Right lobe of liver (tissue), 6 donors: ENCODE results near the gene ILF3. TPM values are rescaled to one million over a fixed set of nuclear protein-coding genes. Genes with fewer than 3 reads are reported as not detected.

Source experiments
- ATAC-seq, 4 donors: fragments of 200-7000 bp; cut with Tn5 transposase; one replicate each; pipeline ENCODE4 v1.9.1; 2020; ENCODE audit warnings: mild to moderate bottlenecking in 4 of 4, moderate library complexity in 4 of 4
- DNase-seq, 3 donors: peaks; one replicate each; pipeline ENCODE4 v3.0.0-alpha.2; 2020
- H3K27ac ChIP-seq, 3 donors: fragments of 200-600 bp; one replicate each; pipeline ENCODE4 v1.8.0; 2022
- H3K27me3 ChIP-seq, 2 donors: fragments of 200-600 bp; one replicate each; pipeline ENCODE4 v1.8.0; 2022
- H3K36me3 ChIP-seq, 4 donors: fragments of 200-600 bp; sonication (generic) in 1 of 4; one replicate each; pipeline versions ENCODE4 v1.5.1 to v1.8.0; 2017 to 2022; ENCODE audit warnings: control low read depth in 1 of 4
- H3K4me1 ChIP-seq, 4 donors: fragments of 200-600 bp; sonication (generic) in 1 of 4; one replicate each; pipeline versions ENCODE4 v1.5.1 to v1.8.0; 2017 to 2022; ENCODE audit warnings: control low read depth in 1 of 4
- H3K4me3 ChIP-seq, 3 donors: fragments of 200-600 bp; one replicate each; pipeline ENCODE4 v1.8.0; 2022
- H3K9me3 ChIP-seq, 4 donors: fragments of 200-600 bp; sonication (generic) in 1 of 4; one replicate each; pipeline versions ENCODE4 v1.5.1 to v1.8.0; 2017 to 2022; ENCODE audit warnings: control low read depth in 1 of 4
- POLR2A ChIP-seq: fragments of 450-650 bp; IDR thresholded peaks from one replicate; pipeline ENCODE4 v1.6.1; 2017; ENCODE audit warnings: antibody characterized with exemption, mild to moderate bottlenecking
- WGBS: methylation state at CpG from one replicate; pipeline ENCODE4 v1.1.6; 2018; ENCODE audit warnings: low coverage, low lambda C conversion rate; ENCODE audit not compliant: insufficient coverage; ENCODE audit errors: missing lambda C conversion rate; 5-methylcytosine and 5-hydroxymethylcytosine counted together
- intact Hi-C, 2 donors: fragments of 100-400 bp; cut with DNase I; formaldehyde crosslinking; loops; one replicate each; pipeline versions ENCODE4 v1.11.2 to v1.14.1; 2022
- total RNA-seq, 6 experiments: library from RNA; depleted of rRNA in 2 of 6; stranded (reverse); fragments of >200 nt in 2 of 6; fragmentation: NEBNext Ultra II Directional in 3 of 6; extraction: Animal tissue kit (Norgen Biotek cat#: 25700) in 3 of 6; gene quantifications; one replicate each; pipeline versions ENCODE4 v1.1.0 to v1.2.4, GENCODE V29; 2016 to 2023
- TF ChIP-seq, protein P1 (sequence below), 4 donors: fragments of 200-600 bp in 3 of 4; fragments of 450-650 bp in 1 of 4; IDR thresholded peaks; one replicate each; pipeline versions ENCODE4 v1.5.1 to v1.8.0; 2016 to 2022; ENCODE audit warnings: antibody characterized with exemption in 4 of 4, mild to moderate bottlenecking in 2 of 4
- donor health status: DM: no; HTN: yes; CAD: no.
- donor health status: DM: no; HTN: no; CAD: no.
- donor health status: DM: no; HTN: no; CAD: no.
- donor health status: DM: no; HTN: yes; CAD: no.
- donor health status: DM: no; HTN: yes; CAD: no.

Gene ILF3
- total RNA-seq, 6 experiments from 2014 or later, result 40.0 to 82.3 (median 54.8) TPM

- WGBS, result 20% methylated on average over 1 of the region's 4 CpGs
- no peak for ATAC-seq
- DNase-seq, result no peak
- Histone ChIP-seq H3K9me3 (no peaks in the 10 kb centered on the region), H3K4me1 (peaks cover 0 to 15% (median 7%) of the 10 kb centered on the region in 4 donors), H3K27me3 (no peaks in the 10 kb centered on the region), H3K27ac (no peak overlapping the region), H3K36me3 (peaks cover 7 to 83% (median 57%) of the 10 kb centered on the region in 4 donors), H3K4me3 (no peak overlapping the region)
- TF ChIP-seq, protein P1, sequence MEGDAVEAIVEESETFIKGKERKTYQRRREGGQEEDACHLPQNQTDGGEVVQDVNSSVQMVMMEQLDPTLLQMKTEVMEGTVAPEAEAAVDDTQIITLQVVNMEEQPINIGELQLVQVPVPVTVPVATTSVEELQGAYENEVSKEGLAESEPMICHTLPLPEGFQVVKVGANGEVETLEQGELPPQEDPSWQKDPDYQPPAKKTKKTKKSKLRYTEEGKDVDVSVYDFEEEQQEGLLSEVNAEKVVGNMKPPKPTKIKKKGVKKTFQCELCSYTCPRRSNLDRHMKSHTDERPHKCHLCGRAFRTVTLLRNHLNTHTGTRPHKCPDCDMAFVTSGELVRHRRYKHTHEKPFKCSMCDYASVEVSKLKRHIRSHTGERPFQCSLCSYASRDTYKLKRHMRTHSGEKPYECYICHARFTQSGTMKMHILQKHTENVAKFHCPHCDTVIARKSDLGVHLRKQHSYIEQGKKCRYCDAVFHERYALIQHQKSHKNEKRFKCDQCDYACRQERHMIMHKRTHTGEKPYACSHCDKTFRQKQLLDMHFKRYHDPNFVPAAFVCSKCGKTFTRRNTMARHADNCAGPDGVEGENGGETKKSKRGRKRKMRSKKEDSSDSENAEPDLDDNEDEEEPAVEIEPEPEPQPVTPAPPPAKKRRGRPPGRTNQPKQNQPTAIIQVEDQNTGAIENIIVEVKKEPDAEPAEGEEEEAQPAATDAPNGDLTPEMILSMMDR (IDR thresholded peaks at IDR 0.05), result no peak
- no peak for TF ChIP-seq POLR2A
- intact Hi-C loops, result no loop called here
Measured at GRCh38 chr19:10681658-10682057, 27.5 kb downstream of the ILF3 start.

DNA sequence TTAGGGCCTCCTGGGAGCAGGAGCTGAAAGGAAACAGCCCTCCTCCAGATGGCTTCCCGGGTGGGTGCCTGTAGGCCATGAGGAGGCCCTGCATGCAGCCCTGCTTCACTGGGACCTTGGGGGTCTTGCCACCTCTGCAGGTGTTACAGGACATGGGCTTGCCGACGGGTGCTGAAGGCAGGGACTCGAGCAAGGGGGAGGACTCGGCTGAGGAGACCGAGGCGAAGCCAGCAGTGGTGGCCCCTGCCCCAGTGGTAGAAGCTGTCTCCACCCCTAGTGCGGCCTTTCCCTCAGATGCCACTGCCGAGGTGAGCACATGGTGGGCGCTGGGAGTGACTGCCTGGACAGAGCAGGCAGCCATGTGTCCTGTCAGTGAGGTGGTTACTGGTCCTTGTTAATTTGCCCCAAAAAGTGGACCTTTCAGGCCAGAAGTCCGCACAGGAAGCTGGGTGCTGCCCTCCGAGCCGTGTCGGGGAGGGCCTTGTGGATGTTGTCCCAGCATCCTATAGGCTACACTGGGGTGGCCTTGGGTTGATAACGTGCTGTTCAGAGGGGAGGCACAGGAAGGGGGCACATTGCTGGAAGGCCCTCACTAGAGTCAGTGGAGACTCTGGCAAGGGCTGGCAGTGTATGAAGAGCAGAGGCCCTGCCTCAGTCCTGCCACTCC lies 28.4 kb downstream of the ILF3 start:
- peaks cover 0 to 7% (median 3%) of the 10 kb centered on the region in 4 donors for H3K4me1 ChIP-seq
- H3K27ac ChIP-seq, result no peak overlapping the region
- TF ChIP-seq, protein P1 (IDR thresholded peaks at IDR 0.05), result no peak
- TF ChIP-seq POLR2A, result no peak
- no peak overlapping the region for H3K4me3 ChIP-seq
- peaks cover 7 to 79% (median 52%) of the 10 kb centered on the region in 4 donors for H3K36me3 ChIP-seq
- 90% methylated on average over 4 of the region's 15 CpGs for WGBS
- no peak for ATAC-seq
- H3K27me3 ChIP-seq, result no peaks in the 10 kb centered on the region
- intact Hi-C loops, result no loop called here
- no peaks in the 10 kb centered on the region for H3K9me3 ChIP-seq
- no peak for DNase-seq

GRCh38 chr19:10683064-10683426 lies 28.9 kb downstream of the ILF3 start:
- Histone ChIP-seq H3K27me3 (no peaks in the 10 kb centered on the region), H3K36me3 (peaks cover 7 to 79% (median 51%) of the 10 kb centered on the region in 4 donors), H3K9me3 (no peaks in the 10 kb centered on the region), H3K4me1 (peaks cover 0 to 2% (median under 1%) of the 10 kb centered on the region in 4 donors), H3K27ac (no peak overlapping the region), H3K4me3 (no peak overlapping the region)
- ATAC-seq (no peak), DNase-seq (no peak)
- intact Hi-C loops, result no loop called here
- WGBS, result 90% methylated on average over 8 of the region's 15 CpGs
- TF ChIP-seq POLR2A, result no peak
- TF ChIP-seq, protein P1 (IDR thresholded peaks at IDR 0.05), result no peak

DNA sequence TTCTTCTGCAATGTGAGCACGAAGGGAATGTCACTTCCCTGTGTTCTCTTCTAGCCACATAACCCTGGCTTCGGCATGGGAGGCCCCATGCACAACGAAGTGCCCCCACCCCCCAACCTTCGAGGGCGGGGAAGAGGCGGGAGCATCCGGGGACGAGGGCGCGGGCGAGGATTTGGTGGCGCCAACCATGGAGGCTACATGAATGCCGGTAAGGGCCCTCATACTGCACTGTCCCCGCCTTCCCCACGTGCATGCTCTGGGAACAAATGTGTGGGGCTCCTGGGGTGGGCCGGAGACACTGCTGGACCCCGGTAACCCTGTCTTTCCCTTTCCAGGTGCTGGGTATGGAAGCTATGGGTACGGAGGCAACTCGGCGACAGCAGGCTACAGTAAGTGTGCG lies 29.4 kb downstream of the ILF3 start:
- TF ChIP-seq, protein P1 (IDR thresholded peaks at IDR 0.05), result no peak
- no peak for TF ChIP-seq POLR2A

More for the DNA sequence above, 29.4 kb downstream of the ILF3 start:
- Histone ChIP-seq H3K4me3 (no peak overlapping the region), H3K27ac (no peak overlapping the region), H3K9me3 (no peaks in the 10 kb centered on the region), H3K27me3 (no peaks in the 10 kb centered on the region), H3K36me3 (peaks cover 7 to 79% (median 50%) of the 10 kb centered on the region in 4 donors), H3K4me1 (no peaks in the 10 kb centered on the region)
- intact Hi-C loops, result no loop called here
- DNase-seq (no peak), ATAC-seq (no peak)
- WGBS, result 87% methylated on average over 7 of the region's 21 CpGs
